GM12878 (cell line): ENCODE measurements around the gene WWOX. TPM values are rescaled to one million over a fixed set of nuclear protein-coding genes. Genes with fewer than 3 reads are reported as not detected.

ENCODE experiments used
- ATAC-seq: fragments of 200-7000 bp; cut with Tn5 transposase; 3 replicates; pipeline ENCODE4 v1.9.1; 2020; ENCODE audit warnings: mild to moderate bottlenecking, moderate library complexity
- BruUV-seq: library from RNA; stranded (reverse); fragments of 400-500 nt; replicated peaks from 2 replicates; lab custom pipeline; 2021; lab: Mats Ljungman, UMichigan
- CTCF ChIA-PET: fragments of 300-600 bp; sonication (Branson Sonifier 250); formaldehyde crosslinking; extraction: SDS; loops from one replicate; lab custom pipeline; 2021; ENCODE audit warnings: inconsistent platforms; lab: Yijun Ruan, JAX
- POLR2A ChIA-PET: fragments of 350-600 bp; formaldehyde crosslinking; extraction: SDS; loops from one replicate; lab custom pipeline; 2021; ENCODE audit warnings: inconsistent platforms; lab: Charles Lee
- RAD21 ChIA-PET: fragments of 300-600 bp; sonication (Branson Sonifier 250); formaldehyde crosslinking; loops from one replicate; lab custom pipeline; 2023; ENCODE audit warnings: antibody characterized with exemption; ENCODE audit not compliant: unreplicated experiment; lab: Charles Lee
- SMC1A ChIA-PET: fragments of 300-600 bp; sonication (Branson Sonifier 250); formaldehyde crosslinking; loops from one replicate; lab custom pipeline; 2023; ENCODE audit not compliant: unreplicated experiment, uncharacterized antibody; lab: Charles Lee
- DNase-seq: peaks from one replicate; pipeline ENCODE4 v3.0.0-alpha.2; 2011; ENCODE audit warnings: low read depth, low spot score
- FAIRE-seq: peaks from 3 replicates; lab custom pipeline; 2011; peaks lifted over from hg19 to GRCh38; lab: Jason Lieb, UNC
- H2AFZ ChIP-seq: 2 replicates; pipeline ENCODE4 v1.6.0; 2011; ENCODE audit warnings: low read depth, low read length, control low read depth; ENCODE audit not compliant: control insufficient read depth
- H3K27ac ChIP-seq: 2 replicates; pipeline ENCODE4 v1.5.1; 2011; ENCODE audit warnings: control low read depth; ENCODE audit not compliant: control insufficient read depth, insufficient read depth
- H3K27me3 ChIP-seq, 2 experiments: replicated peaks in 1 of 2; 2 replicates each; pipeline versions ENCODE4 v1.6.0 to v1.6.1; 2011; ENCODE audit warnings: low read length in 1 of 2; ENCODE audit not compliant: control insufficient read depth in 2 of 2, insufficient read depth in 2 of 2
- H3K36me3 ChIP-seq, 2 experiments: 2 replicates each; pipeline ENCODE4 v1.5.1; 2011; ENCODE audit warnings: low read length in 1 of 2; ENCODE audit not compliant: control insufficient read depth in 2 of 2, insufficient read depth in 2 of 2
- H3K4me1 ChIP-seq: 2 replicates; pipeline ENCODE4 v1.6.1; 2011; ENCODE audit warnings: mild to moderate bottlenecking, low read length, moderate library complexity, mixed read lengths; ENCODE audit not compliant: control insufficient read depth, insufficient read depth
- H3K4me2 ChIP-seq: 2 replicates; pipeline ENCODE4 v1.6.0; 2011; ENCODE audit warnings: control low read depth; ENCODE audit not compliant: control insufficient read depth, insufficient read depth
- H3K4me3 ChIP-seq: fragments of 200-600 bp; sonication (generic); 2 replicates; pipeline ENCODE4 v1.5.1; 2016
- H3K79me2 ChIP-seq: 2 replicates; pipeline ENCODE4 v1.6.0; 2011; ENCODE audit warnings: low read length; ENCODE audit not compliant: control insufficient read depth, insufficient read depth
- H3K9ac ChIP-seq: 2 replicates; pipeline ENCODE4 v1.8.0; 2011; ENCODE audit warnings: low read length, control low read depth, mixed read lengths; ENCODE audit not compliant: control insufficient read depth, insufficient read depth
- H3K9me3 ChIP-seq: replicated peaks from 3 replicates; pipeline ENCODE4 v1.5.1; 2011; ENCODE audit warnings: mild to moderate bottlenecking, low read length; ENCODE audit not compliant: control insufficient read depth, insufficient read depth
- H4K20me1 ChIP-seq: 2 replicates; pipeline ENCODE4 v1.6.0; 2011; ENCODE audit not compliant: control insufficient read depth, insufficient read depth
- E2F4 ChIP-seq: IDR thresholded peaks from 2 replicates; pipeline ENCODE4 v1.6.1; 2012; ENCODE audit warnings: low read depth, low read length, improper control_type of control experiment
- E2F8 ChIP-seq: fragments of 450-650 bp; IDR thresholded peaks from 2 replicates; pipeline ENCODE4 v1.6.1; 2018; ENCODE audit warnings: mild to moderate bottlenecking, low read depth, moderate library complexity; ENCODE audit not compliant: partially characterized antibody
- ELK1 ChIP-seq: IDR thresholded peaks from 2 replicates; pipeline ENCODE4 v1.6.1; 2012; ENCODE audit warnings: low read depth, low read length, improper control_type of control experiment
- ETV6 ChIP-seq, 2 experiments: fragments of 450-650 bp in 1 of 2; IDR thresholded peaks in 1 of 2; conservative IDR thresholded peaks in 1 of 2; 2 replicates each; pipeline ENCODE4 v1.6.1; 2014; ENCODE audit warnings: antibody characterized with exemption in 1 of 2, borderline replicate concordance in 1 of 2, low read depth in 1 of 2, mild to moderate bottlenecking in 1 of 2, moderate library complexity in 1 of 2
- HCFC1 ChIP-seq: fragments of 150-350 bp; IDR thresholded peaks from 2 replicates; pipeline ENCODE4 v1.6.1; 2014; ENCODE audit warnings: low read length
- MYB ChIP-seq: fragments of 150-350 bp; IDR thresholded peaks from 2 replicates; pipeline ENCODE4 v1.6.1; 2014; ENCODE audit warnings: mild to moderate bottlenecking, low read depth, low read length, borderline replicate concordance
- NBN ChIP-seq: fragments of 450-650 bp; IDR thresholded peaks from 2 replicates; pipeline ENCODE4 v1.6.1; 2016
- NR2C2 ChIP-seq: IDR thresholded peaks from 2 replicates; pipeline ENCODE4 v1.6.1; 2011; ENCODE audit warnings: borderline replicate concordance, low read depth; ENCODE audit not compliant: control insufficient read depth, insufficient read length
- PML ChIP-seq: IDR thresholded peaks from 2 replicates; pipeline ENCODE4 v1.6.1; 2012; ENCODE audit warnings: low read length, inconsistent platforms
- POLR2AphosphoS5 ChIP-seq: IDR thresholded peaks from 2 replicates; pipeline ENCODE4 v1.6.1; 2011; ENCODE audit warnings: mild to moderate bottlenecking, low read length, inconsistent platforms
- RAD21 ChIP-seq: IDR thresholded peaks from 2 replicates; pipeline ENCODE4 v1.6.1; 2011; ENCODE audit warnings: mild to moderate bottlenecking, low read depth, low read length, moderate library complexity; ENCODE audit not compliant: insufficient read depth
- RCOR1 ChIP-seq: conservative IDR thresholded peaks from 2 replicates; pipeline ENCODE4 v1.6.1; 2012; ENCODE audit warnings: low read depth, low read length, improper control_type of control experiment
- TARDBP ChIP-seq: IDR thresholded peaks from 2 replicates; pipeline ENCODE4 v1.6.1; 2016; ENCODE audit warnings: borderline replicate concordance
- ZNF24 ChIP-seq: fragments of 450-650 bp; IDR thresholded peaks from 2 replicates; pipeline ENCODE4 v1.6.1; 2017; ENCODE audit warnings: antibody characterized with exemption, mild to moderate bottlenecking
- WGBS: methylation state at CpG from one replicate; pipeline ENCODE4 v1.1.6; 2016; ENCODE audit warnings: low lambda C conversion rate; ENCODE audit not compliant: insufficient replicate concordance, insufficient coverage; ENCODE audit errors: missing lambda C conversion rate; 5-methylcytosine and 5-hydroxymethylcytosine counted together
- in situ Hi-C: fragments of 300-500 bp; cut with MboI; formaldehyde crosslinking; loops from 9 replicates; pipeline ENCODE4 v1.14.3; 2018; ENCODE audit warnings: mixed read lengths
- intact Hi-C: fragments of 100-400 bp; cut with micrococcal nuclease; formaldehyde crosslinking; loops from one replicate; pipeline ENCODE4 v1.14.2; 2022; ENCODE audit not compliant: unreplicated experiment
- polyA plus RNA-seq, 11 experiments: library from polyadenylated mRNA; depleted of rRNA in 4 of 11; unstranded in 6 of 11; stranded (reverse) in 5 of 11; fragments of >200 nt; fragmentation: Nextera tagmentation in 4 of 11; fragmentation: Illumina TruSeq in 1 of 11; extraction: Ambion mirVana in 4 of 11; extraction: Trizol in 1 of 11; gene quantifications; 1 replicate in 1 of 11; 2 replicates in 10 of 11; pipeline versions ENCODE4 v1.2.1 to v1.2.3, GENCODE V29; 2011 to 2016; ENCODE audit warnings: inconsistent platforms in 2 of 11, missing spikeins in 2 of 11, low read depth in 1 of 11
- total RNA-seq, 4 experiments: library from RNA; depleted of rRNA in 3 of 4; stranded (reverse); fragments of >200 nt in 3 of 4; fragmentation: Illumina TruSeq in 1 of 4; extraction: Trizol in 1 of 4; gene quantifications; 2 replicates each; pipeline versions ENCODE4 v1.2.1 to v1.2.3, GENCODE V29; 2013 to 2021

Gene WWOX
- total and polyA plus RNA-seq, 10 of the 15 experiments (the other 5 are each of a cell fraction or from before 2014, with no cell fraction given) = 2.8 to 24.4 (median 17.8) TPM

- no peak overlapping the region for H3K9ac ChIP-seq
- no peak overlapping the region for H2AFZ ChIP-seq
- H3K9me3 ChIP-seq = no peaks in the 10 kb centered on the region
- no peaks in the 10 kb centered on the region for H3K79me2 ChIP-seq
- no peak overlapping the region for H3K4me2 ChIP-seq
- H3K27me3 ChIP-seq = no peaks in the 10 kb centered on the region; a peak in 1 of 4 replicates
- intact Hi-C loops (no loop called here), in situ Hi-C loops (no loop called here)
- no peak for FAIRE-seq
- ChIA-PET POLR2A (no interaction called here), RAD21 (no interaction called here), SMC1A (interaction anchor here (1.0 to 1.2 kb wide), 2 partner anchors 9 to 27 kb away, joined by 3 to 4 read pairs; no protein-coding TSS in a partner anchor), CTCF (no interaction called here)
- no peak overlapping the region for H3K4me3 ChIP-seq
- no peak for ATAC-seq
- no TSS peak for BruUV-seq
- H3K36me3 ChIP-seq = no peaks in the 10 kb centered on the region
- H4K20me1 ChIP-seq = no peaks in the 10 kb centered on the region
- no peaks in the 10 kb centered on the region for H3K4me1 ChIP-seq
- no peak overlapping the region for H3K27ac ChIP-seq
- no peak for DNase-seq
- TF ChIP-seq MYB (no peak), TARDBP (no peak), E2F8 (no peak), RAD21 (no peak), ELK1 (no peak), RCOR1 (no peak), POLR2AphosphoS5 (no peak), ZNF24 (no peak), E2F4 (no peak), ETV6 (conservative IDR thresholded peaks at IDR 0.05 in 1 of 2, IDR thresholded peaks at IDR 0.05 in 1 of 2; ENCODE audit: borderline replicate concordance in 1 of 2, low read depth in 1 of 2) (no peak), NBN (no peak), NR2C2 (no peak), PML (no peak), HCFC1 (no peak)
- WGBS = 0% methylated on average over 2 of the region's 2 CpGs
Measured at GRCh38 chr16:79168321-79168720, 1068.9 kb downstream of the WWOX start.
